H1 (cell line): ENCODE measurements around the gene SLC43A2. TPM values are rescaled to one million over a fixed set of nuclear protein-coding genes. Genes with fewer than 3 reads are reported as not detected.
"Not testable (repeated sequence)": the region's sequence is repeated elsewhere in the genome, so short reads cannot be mapped to it uniquely, and the experiment has no call there.

Source experiments
- CTCF ChIA-PET: fragments of 300-600 bp; sonication (Branson Sonifier 250); formaldehyde crosslinking; loops from one replicate; lab custom pipeline; 2021; ENCODE audit not compliant: partially characterized antibody; lab: Charles Lee
- POLR2A ChIA-PET: fragments of 300-600 bp; sonication (Branson Sonifier 250); formaldehyde crosslinking; loops from one replicate; lab custom pipeline; 2021; ENCODE audit warnings: inconsistent platforms; ENCODE audit not compliant: partially characterized antibody; lab: Charles Lee
- DNase-seq, 2 experiments: peaks; one replicate each; pipeline versions ENCODE4 v3.0.0 to v3.0.0-alpha.2; 2010 to 2022; ENCODE audit warnings: low spot score in 2 of 2, low read depth in 1 of 2, mixed read lengths in 1 of 2
- FAIRE-seq: peaks from 2 replicates; lab custom pipeline; 2011; peaks lifted over from hg19 to GRCh38; lab: Jason Lieb, UNC
- H2AFZ ChIP-seq: 2 replicates; pipeline ENCODE4 v1.8.1; 2012; ENCODE audit warnings: low read length, inconsistent platforms
- H2AK5ac ChIP-seq: 2 replicates; pipeline ENCODE4 v1.6.1; 2013; ENCODE audit warnings: low read depth, low read length
- H2BK120ac ChIP-seq: replicated peaks from 2 replicates; pipeline ENCODE3; 2013; ENCODE audit warnings: low read depth, low read length, inconsistent platforms
- H2BK12ac ChIP-seq: 2 replicates; pipeline ENCODE4 v1.6.1; 2013; ENCODE audit warnings: low read depth, low read length
- H2BK15ac ChIP-seq: 2 replicates; pipeline ENCODE4 v1.6.1; 2013; ENCODE audit warnings: low read length
- H2BK20ac ChIP-seq: 2 replicates; pipeline ENCODE4 v1.6.1; 2013; ENCODE audit warnings: low read length
- H2BK5ac ChIP-seq: 2 replicates; pipeline ENCODE4 v1.6.1; 2013; ENCODE audit warnings: low read depth, low read length
- H3K14ac ChIP-seq: 2 replicates; pipeline ENCODE4 v1.6.1; 2013; ENCODE audit warnings: inconsistent platforms; ENCODE audit not compliant: insufficient read length
- H3K18ac ChIP-seq: 2 replicates; pipeline ENCODE4 v1.6.1; 2013; ENCODE audit warnings: low read length; ENCODE audit errors: extremely low read depth
- H3K23ac ChIP-seq: 2 replicates; pipeline ENCODE4 v1.6.1; 2013; ENCODE audit warnings: inconsistent platforms; ENCODE audit not compliant: insufficient read length
- H3K23me2 ChIP-seq: 2 replicates; pipeline ENCODE4 v1.6.1; 2013; ENCODE audit warnings: low read depth, low read length
- H3K27ac ChIP-seq: 2 replicates; pipeline ENCODE4 v1.6.1; 2011; ENCODE audit warnings: low read depth, low read length, inconsistent platforms
- H3K27me3 ChIP-seq, 4 experiments: replicated peaks in 1 of 4; 1 replicate in 1 of 4; 2 replicates in 3 of 4; pipeline versions ENCODE4 v1.6.1 to v1.8.1; 2011 to 2013; ENCODE audit warnings: low read length in 3 of 4, mild to moderate bottlenecking in 3 of 4, inconsistent platforms in 2 of 4, mixed read lengths in 2 of 4, moderate library complexity in 1 of 4; ENCODE audit not compliant: control insufficient read depth in 3 of 4, insufficient read depth in 3 of 4; ENCODE audit errors: extremely low read depth in 1 of 4
- H3K36me3 ChIP-seq, 4 experiments: 2 replicates each; pipeline versions ENCODE4 v1.6.1 to v1.8.1; 2011 to 2013; ENCODE audit warnings: mild to moderate bottlenecking in 4 of 4, low read length in 3 of 4, moderate library complexity in 2 of 4, control low read depth in 1 of 4, inconsistent platforms in 1 of 4; ENCODE audit not compliant: insufficient read depth in 4 of 4, control insufficient read depth in 2 of 4
- H3K4ac ChIP-seq: replicated peaks from 2 replicates; pipeline ENCODE3; 2013; ENCODE audit warnings: low read length, low read depth, mixed read lengths, inconsistent platforms; ENCODE audit not compliant: insufficient read length
- H3K4me1 ChIP-seq, 4 experiments: replicated peaks in 1 of 4; 1 replicate in 1 of 4; 2 replicates in 3 of 4; pipeline versions ENCODE4 v1.6.1 to v1.8.1; 2011 to 2013; ENCODE audit warnings: low read length in 3 of 4, inconsistent platforms in 2 of 4, mixed read lengths in 1 of 4; ENCODE audit not compliant: insufficient read depth in 4 of 4, control insufficient read depth in 3 of 4
- H3K4me2 ChIP-seq, 2 experiments: 2 replicates each; pipeline versions ENCODE4 v1.6.1 to v1.8.1; 2011 to 2013; ENCODE audit warnings: low read depth in 2 of 2, low read length in 2 of 2, control low read depth in 1 of 2, inconsistent platforms in 1 of 2, mild to moderate bottlenecking in 1 of 2; ENCODE audit not compliant: insufficient read depth in 1 of 2
- H3K4me3 ChIP-seq, 4 experiments: fragments of 200-600, 300-600 bp in 1 of 4; sonication (generic), shearing (Covaris generic), sonication (Bioruptor Twin) in 1 of 4; 2 replicates each; pipeline versions ENCODE4 v1.5.1 to v1.8.1; 2011 to 2016; ENCODE audit warnings: low read length in 4 of 4, low read depth in 3 of 4, control low read depth in 2 of 4, inconsistent platforms in 2 of 4, mild to moderate bottlenecking in 2 of 4, mixed read lengths in 1 of 4, moderate library complexity in 1 of 4; ENCODE audit not compliant: insufficient read depth in 2 of 4; ENCODE audit errors: extremely low read depth in 1 of 4
- H3K56ac ChIP-seq: replicated peaks from 2 replicates; pipeline ENCODE3; 2013; ENCODE audit warnings: low read depth, mild to moderate bottlenecking, mixed read lengths, low read length, inconsistent platforms; ENCODE audit not compliant: insufficient read length
- H3K79me1 ChIP-seq: 2 replicates; pipeline ENCODE4 v1.6.1; 2013; ENCODE audit warnings: low read depth, low read length, control low read depth
- H3K79me2 ChIP-seq, 2 experiments: 2 replicates each; pipeline versions ENCODE4 v1.6.1 to v1.8.1; 2012 to 2013; ENCODE audit warnings: low read length in 2 of 2, mild to moderate bottlenecking in 2 of 2, inconsistent platforms in 1 of 2; ENCODE audit not compliant: insufficient read depth in 2 of 2, control insufficient read depth in 1 of 2
- H3K9ac ChIP-seq, 4 experiments: replicated peaks in 1 of 4; 1 replicate in 1 of 4; 2 replicates in 3 of 4; pipeline versions ENCODE4 v1.6.1 to v1.8.1; 2011 to 2013; ENCODE audit warnings: low read depth in 3 of 4, low read length in 3 of 4, control low read depth in 2 of 4, mild to moderate bottlenecking in 2 of 4, moderate library complexity in 2 of 4, inconsistent platforms in 1 of 4; ENCODE audit errors: extremely low read depth in 1 of 4
- H3K9me3 ChIP-seq, 2 experiments: 2 replicates each; pipeline versions ENCODE4 v1.6.1 to v1.8.1; 2012 to 2013; ENCODE audit warnings: mild to moderate bottlenecking in 2 of 2, moderate library complexity in 2 of 2, control low read depth in 1 of 2, inconsistent platforms in 1 of 2, low read depth in 1 of 2, low read length in 1 of 2, mixed read lengths in 1 of 2; ENCODE audit not compliant: insufficient read depth in 2 of 2
- H4K20me1 ChIP-seq, 2 experiments: replicated peaks in 1 of 2; 2 replicates each; pipeline versions ENCODE3 to v1.8.1; 2011 to 2013; ENCODE audit warnings: inconsistent platforms in 2 of 2, low read length in 2 of 2, mild to moderate bottlenecking in 1 of 2; ENCODE audit not compliant: insufficient read depth in 2 of 2, control insufficient read depth in 1 of 2
- H4K5ac ChIP-seq: 2 replicates; pipeline ENCODE4 v1.6.1; 2013; ENCODE audit warnings: low read length, low read depth, mixed read lengths, inconsistent platforms; ENCODE audit not compliant: insufficient read length
- H4K8ac ChIP-seq: 2 replicates; pipeline ENCODE4 v1.8.0; 2013; ENCODE audit warnings: mild to moderate bottlenecking, moderate library complexity, low read length, inconsistent platforms; ENCODE audit not compliant: insufficient read depth; ENCODE audit errors: extremely low read depth
- H4K91ac ChIP-seq: replicated peaks from 2 replicates; pipeline ENCODE3; 2013; ENCODE audit warnings: low read length, mixed read lengths, inconsistent platforms; ENCODE audit not compliant: insufficient read length
- WGBS, 2 experiments: shearing (Covaris generic) in 1 of 2; methylation state at CpG; one replicate each; pipeline versions ENCODE4 v1.1.6 to v1.1.7; 2013 to 2015; ENCODE audit warnings: low lambda C conversion rate in 2 of 2, mixed read lengths in 2 of 2, inconsistent platforms in 1 of 2, low coverage in 1 of 2, missing lambda C conversion rate in 1 of 2; ENCODE audit not compliant: insufficient replicate concordance in 2 of 2, insufficient coverage in 1 of 2, insufficient read length in 1 of 2; ENCODE audit errors: extremely low coverage in 1 of 2, missing lambda C conversion rate in 1 of 2; 5-methylcytosine and 5-hydroxymethylcytosine counted together
- polyA plus RNA-seq, 7 experiments: library from polyadenylated mRNA; depleted of rRNA in 3 of 7; stranded (reverse) in 5 of 7; unstranded in 2 of 7; fragments of >200 nt in 5 of 7; fragments of 200-250 nt in 2 of 7; gene quantifications; 1 replicate in 5 of 7; 2 replicates in 1 of 7; 4 replicates in 1 of 7; pipeline versions ENCODE4 v1.2.1 to v1.2.3, GENCODE V29; 2011 to 2013; ENCODE audit warnings: missing spikeins in 2 of 7, mixed read lengths in 2 of 7
- total RNA-seq: library from RNA; stranded (reverse); fragmentation: NEBNext Ultra II Directional; extraction: Animal tissue kit (Norgen Biotek cat#: 25700); gene quantifications from 2 replicates; pipeline ENCODE4 v1.2.1, GENCODE V29; 2021

The SLC43A2 gene
- total and polyA plus RNA-seq, 2 of the 8 experiments (the other 6 are each of a cell fraction or from before 2014, with no cell fraction given), result 6.6 to 10.5 TPM

DNA sequence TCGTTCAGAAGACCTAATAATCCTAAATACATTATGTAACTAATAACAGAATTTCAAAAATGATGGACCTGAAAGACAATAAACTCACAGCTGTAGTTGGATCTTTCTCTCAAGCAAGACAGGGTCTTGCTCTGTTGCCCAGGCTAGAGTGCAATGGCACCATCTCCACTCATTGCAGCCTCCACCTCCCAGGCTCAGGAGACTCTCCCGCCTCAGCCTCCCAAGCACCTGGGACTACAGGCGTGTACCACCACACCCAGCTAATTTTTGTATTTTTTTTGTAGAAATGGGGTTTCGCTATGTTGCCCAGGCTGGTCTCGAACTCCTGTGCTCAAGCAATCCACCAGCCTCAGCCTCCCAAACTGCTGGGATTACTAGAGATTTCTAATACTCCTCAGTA, 35.3 kb upstream of the SLC43A2 start:
- POLR2A ChIA-PET, result interaction anchor here (1.2 to 9.6 kb wide), 3 partner anchors 13 to 148 kb away, joined by 3 to 65 read pairs (median 3); partner anchors contain the start of gene RILP
- not testable (repeated sequence) for H3K79me1 ChIP-seq, H3K79me2 ChIP-seq, H3K4me2 ChIP-seq, H4K8ac ChIP-seq, H3K9me3 ChIP-seq, H3K9ac ChIP-seq, H2BK120ac ChIP-seq, H3K23me2 ChIP-seq, H2AK5ac ChIP-seq, H3K23ac ChIP-seq, H4K5ac ChIP-seq, H3K18ac ChIP-seq, H3K4me3 ChIP-seq, H2AFZ ChIP-seq, H2BK12ac ChIP-seq, FAIRE-seq, H3K56ac ChIP-seq, DNase-seq, H3K27ac ChIP-seq, H3K14ac ChIP-seq, H2BK5ac ChIP-seq, H2BK15ac ChIP-seq, H3K27me3 ChIP-seq, H4K91ac ChIP-seq, H3K4ac ChIP-seq, H3K4me1 ChIP-seq, H2BK20ac ChIP-seq
- 96% methylated on average over 5 of the region's 5 CpGs; no CpG with 5 or more reads in 1 of the 2 experiments for WGBS, 2 experiments
- H4K20me1 ChIP-seq, result peaks cover 4 to 16% of the 10 kb centered on the region in 2 experiments
- H3K36me3 ChIP-seq, result peaks cover 33 to 79% (median 63%) of the 10 kb centered on the region in 4 experiments
- CTCF ChIA-PET, result interaction anchor here (4.4 kb wide), 1 partner anchor 10 kb away, joined by 19 read pairs; no protein-coding TSS in a partner anchor
